CD4-positive, alpha-beta T cell treated with Interleukin-15 for 4 hours (primary cell): ENCODE data around the gene AMPD3.

Source experiments
- DNase-seq: peaks from one replicate; pipeline ENCODE4 v3.0.0-alpha.2; 2020; ENCODE audit warnings: low spot score

The AMPD3 gene

DNA sequence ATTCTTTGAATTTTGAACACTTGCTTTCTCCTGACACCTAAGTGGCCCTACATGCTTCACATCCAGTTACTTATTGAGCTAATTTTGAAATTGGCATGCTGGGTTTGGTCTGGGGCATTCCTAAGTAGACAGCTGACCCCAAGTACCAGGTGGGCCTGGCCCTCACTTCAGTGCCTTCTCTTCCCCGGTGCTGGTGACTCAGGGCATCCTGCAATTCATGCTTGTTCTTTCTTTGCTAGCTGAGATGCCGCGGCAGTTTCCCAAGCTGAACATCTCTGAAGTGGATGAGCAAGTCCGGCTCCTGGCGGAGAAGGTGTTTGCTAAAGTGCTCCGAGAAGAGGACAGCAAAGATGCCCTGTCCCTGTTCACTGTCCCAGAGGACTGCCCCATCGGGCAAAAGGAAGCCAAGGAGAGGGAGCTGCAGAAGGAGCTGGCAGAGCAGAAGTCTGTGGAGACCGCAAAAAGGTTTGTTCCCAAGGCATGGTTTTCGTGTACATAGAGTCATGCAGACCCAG, 6.3 kb downstream of the AMPD3 start:
- DNase-seq, result no peak

DNA sequence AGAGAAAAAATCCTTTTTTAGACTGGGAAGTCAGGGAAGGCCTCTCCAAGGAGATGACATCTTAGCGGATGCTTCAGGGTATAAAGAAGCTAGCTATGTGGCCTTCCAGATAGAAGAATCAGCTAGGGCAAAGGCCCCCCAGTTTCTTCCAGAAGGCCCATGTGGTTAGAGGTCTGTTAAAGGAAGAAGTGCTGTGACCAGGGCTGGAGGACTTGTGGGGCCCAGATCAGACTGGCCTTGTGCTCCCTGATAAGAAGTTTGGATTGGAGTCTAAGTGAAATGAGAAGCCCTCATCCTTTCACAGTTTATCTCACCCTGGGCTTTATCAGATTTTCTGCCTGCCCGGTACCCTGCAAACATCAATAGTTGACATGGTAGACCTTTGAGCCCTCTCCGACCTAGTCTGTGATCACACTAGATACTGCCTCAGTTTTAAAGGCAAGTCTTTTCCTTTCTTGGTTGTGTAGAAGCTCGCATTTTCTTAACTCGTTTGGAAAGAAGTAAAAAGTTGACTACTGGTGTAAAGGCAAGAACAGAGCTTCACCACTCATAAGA, 7.8 kb downstream of the AMPD3 start:
- no peak for DNase-seq

DNA sequence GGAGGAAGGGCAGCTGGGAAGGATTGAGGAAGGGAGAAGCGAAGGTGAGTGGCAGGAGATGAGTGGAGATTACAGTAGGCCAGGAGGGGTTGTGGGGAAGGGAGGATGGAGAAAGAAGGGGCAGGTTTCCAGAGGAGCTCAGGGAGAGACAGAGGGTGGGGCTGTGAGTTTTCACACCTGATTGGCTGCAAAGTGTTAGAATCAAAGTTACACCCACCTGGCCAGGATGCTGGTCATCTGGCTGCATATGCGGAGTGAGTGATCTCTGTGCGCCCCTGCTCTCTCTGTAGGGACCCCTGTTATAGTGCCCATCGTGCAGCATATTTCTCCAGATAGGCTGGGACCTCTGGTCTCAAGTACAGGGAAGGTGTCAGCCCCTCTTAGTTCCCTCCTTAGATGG, 18.3 kb downstream of the AMPD3 start:
- no peak for DNase-seq

DNA sequence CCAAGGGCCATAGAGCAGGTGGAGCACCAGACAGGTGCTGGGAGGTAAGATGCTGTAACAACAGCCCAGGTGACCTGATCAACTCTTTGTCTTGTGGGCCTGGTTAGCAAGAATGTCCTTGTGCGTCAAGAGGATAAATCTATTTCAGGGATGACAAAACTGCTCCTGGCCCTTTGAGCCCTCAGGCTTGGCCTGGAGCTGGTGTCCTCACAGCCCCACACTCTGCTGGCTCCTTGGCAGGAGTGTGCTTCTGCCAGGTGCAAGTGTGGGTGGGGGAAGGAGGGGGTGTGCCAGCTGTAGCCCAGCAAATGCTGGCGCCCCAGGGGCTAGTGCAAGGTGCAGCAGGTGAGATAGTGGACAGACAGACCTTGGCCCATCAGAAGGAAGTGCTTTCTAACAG, 19.5 kb downstream of the AMPD3 start:
- DNase-seq, result no peak

DNA sequence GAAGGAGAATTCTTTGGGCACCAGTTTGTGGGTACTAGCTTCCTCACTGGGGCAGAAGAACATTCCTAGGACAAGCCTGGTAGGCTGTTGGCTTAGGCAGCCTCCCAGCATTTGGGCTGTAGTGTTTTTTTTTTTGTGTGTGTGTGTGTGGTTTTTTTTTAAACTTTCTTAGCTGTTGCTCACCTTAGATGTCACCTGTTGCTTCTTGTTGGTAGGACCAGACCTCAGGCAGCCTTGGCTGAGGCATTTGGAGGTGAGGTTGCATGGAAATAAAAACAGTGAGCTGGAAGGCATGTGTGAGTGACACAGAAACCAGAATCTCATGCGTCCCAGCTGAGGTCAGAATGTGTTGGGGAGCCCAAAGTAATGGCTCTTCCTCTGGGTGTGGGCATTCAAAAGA, 21.3 kb downstream of the AMPD3 start:
- no peak for DNase-seq

DNA sequence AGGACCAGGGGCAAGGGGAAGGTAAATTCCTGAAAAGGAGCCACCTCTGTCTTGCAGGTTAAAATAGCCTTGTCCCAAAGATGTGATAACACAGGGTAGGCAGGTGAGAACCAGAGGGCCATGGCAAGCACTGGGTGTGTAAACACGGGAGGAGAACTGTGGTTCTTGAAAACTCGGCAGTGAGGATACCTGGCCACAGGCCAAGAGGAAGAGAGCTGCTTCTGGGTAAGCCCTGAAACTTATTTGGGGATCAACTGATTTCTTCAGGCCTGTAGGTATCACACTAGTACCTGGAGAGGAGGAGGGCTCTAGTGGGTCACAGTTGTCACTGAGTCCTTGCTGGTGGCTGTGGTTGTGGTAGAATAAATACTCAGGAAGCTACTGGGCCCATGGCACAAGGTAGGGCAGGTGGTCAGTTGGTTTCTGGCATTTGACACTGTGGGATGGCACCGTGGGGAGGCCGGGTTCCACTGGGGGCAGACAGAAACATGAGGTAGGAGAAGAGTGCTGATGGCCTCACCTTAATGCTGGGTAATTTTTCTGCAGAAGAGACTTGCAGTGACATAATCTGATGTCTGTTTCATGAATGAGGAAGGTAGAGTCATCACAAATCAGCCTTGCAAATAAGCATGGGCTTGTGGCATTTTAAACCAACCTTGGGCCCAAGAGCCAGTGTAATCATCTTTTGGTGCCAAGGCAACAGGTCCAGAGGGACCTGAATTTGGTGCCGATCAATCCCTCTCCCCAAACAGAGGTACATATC, 22.0 kb downstream of the AMPD3 start:
- no peak for DNase-seq

DNA sequence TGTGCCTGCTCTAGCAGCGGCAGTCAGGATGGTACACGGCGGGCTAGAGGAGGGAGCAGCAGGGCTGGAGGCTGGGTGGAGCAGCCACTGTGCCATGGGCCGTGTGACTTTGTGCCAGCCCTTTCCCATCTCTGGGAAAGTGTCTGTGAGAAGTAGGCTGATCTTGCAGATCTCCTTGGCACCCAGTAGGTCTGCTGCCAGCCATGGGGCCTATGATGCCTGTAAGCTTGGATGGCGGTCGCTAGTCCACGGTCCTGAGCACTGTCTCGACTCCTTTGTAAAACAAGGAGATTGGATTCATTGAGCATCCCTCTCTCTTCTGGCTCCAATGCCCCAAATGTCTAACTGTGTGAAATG, 22.6 kb downstream of the AMPD3 start:
- no peak for DNase-seq

DNA sequence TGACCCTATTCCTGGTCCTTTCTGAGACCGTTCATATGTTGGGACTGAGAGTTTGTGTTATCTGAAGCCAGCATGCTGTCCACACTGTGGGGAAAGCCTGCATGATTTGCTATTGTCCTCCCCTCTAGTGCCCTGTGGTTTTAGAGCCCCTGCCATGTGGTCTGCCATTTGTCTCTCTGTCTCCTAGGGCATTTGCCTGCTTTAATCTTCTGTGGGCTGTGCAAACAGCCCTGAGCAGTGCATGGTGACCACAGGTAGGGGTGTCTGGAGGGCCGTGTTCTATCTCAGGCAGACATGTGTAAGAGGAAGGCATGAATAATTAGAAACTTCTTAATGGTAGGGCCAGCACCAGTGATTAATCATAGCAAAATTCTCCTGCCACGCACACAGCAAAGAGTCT, 23.0 kb downstream of the AMPD3 start:
- DNase-seq, result no peak

DNA sequence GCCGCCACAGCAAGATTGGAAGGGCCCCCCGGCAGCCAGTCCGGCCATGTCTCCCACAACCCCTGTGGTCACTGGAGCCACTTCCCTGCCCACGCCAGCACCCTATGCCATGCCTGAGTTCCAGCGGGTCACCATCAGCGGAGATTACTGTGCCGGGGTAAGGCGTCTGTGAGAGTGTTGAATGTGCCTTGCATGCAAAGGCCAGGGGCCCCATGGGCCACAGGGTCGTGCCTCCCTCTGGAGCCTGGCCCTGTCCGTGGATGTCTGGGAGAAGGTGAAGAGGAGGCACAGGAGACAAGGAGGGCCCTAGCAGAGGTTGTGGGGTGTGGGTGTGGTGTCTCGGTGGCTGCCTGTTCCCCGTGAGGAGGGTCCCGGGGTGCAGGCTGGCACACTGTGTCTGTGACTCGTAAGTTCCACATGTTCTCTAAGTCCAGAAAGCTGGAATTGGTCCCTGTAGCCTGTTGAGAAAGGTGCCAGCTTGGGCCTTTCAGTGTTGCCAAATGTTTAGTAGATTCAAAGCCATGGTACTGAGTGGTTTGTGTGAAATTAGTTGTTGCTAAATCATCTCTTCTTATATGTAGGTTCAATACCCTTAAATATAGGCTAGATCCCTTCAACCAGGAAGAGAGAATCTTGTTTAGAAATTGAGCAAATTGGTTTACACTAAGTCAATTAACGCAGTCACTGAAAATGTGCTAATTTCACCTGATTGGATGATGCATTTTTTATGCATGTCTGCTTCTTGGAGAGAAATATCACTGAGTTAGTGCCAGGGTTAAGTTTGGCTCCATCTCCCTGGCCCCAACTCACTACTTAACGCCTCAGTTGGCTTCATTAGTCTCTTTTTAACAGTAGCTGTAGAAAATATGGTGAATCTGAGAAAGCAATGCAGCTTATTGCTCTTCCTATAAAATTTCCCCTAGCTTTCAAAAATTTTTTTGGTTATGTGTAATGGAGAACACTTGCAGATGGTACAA, 23.8 kb downstream of the AMPD3 start:
- DNase-seq, result no peak

DNA sequence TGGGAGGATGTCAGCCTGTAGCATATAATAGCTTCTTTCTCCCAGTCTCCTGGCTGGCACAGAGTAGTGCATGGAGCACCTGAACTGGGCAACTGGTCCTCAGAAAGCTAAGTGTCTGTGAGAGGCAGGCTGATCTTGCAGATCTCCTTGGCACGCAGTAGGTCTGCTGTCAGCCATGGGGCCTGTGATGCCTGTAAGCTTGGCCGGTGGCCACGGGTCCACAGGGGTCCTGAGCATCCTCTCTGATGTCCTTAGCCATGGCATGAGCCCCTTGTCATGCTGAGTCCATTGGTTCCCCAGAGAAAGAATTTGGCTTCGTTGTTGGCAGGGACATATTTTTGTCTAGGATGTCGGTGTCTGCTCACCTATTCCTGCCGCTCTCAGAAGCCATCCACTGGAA, 25.0 kb downstream of the AMPD3 start:
- no peak for DNase-seq

DNA sequence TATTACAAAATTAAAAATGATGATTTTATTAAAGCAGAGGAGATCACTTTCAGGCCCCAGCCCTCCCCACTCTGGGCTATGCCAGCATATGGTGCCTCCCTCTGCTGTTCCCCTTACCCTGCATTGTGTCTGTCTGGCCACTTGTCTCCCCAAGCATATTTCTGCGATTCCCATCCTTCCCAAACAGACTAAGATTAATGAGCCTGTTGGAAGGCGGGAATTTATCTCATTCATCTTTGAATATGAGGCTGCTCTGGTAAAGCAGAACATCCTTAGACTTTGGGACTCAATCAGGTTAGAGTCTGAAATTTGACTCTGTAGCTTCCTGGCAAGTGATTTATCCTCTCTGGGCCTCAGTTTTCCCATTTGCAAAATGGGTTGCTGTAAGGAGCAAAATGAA, 25.7 kb downstream of the AMPD3 start:
- no peak for DNase-seq

DNA sequence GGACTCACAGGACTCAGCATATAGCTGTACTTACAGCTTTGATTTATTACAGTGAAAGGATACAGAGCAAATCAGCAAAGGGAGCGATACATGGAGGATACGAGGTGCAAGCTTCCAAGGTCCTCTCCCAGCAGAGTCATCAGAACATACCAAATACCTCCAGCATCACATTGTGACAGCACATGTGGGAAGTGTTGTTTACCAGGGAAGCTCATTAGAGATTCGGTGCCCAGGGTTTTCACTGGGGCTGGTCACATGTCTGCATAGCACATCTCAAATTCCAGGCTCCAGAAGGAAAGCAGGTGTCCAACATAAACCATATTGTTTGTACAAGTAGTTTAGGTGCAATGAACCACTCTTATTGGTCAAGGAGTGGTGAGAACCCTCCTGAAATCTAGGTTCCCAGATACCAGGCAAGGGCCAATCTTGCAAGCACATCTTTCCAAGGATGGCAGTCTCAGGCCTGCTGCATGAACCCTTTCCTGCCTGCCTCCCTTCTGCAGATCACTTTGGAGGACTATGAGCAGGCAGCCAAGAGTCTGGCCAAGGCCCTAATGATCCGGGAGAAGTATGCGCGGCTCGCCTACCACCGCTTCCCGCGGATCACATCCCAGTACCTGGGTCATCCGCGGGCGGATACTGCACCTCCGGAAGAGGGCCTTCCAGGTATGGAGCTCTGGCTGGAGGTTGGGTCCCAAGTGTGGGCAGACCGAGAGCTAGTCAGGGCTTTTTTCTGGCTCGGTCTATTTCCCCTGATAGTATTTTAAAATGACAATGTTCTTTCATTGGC, 26.7 kb downstream of the AMPD3 start:
- DNase-seq, result no peak

DNA sequence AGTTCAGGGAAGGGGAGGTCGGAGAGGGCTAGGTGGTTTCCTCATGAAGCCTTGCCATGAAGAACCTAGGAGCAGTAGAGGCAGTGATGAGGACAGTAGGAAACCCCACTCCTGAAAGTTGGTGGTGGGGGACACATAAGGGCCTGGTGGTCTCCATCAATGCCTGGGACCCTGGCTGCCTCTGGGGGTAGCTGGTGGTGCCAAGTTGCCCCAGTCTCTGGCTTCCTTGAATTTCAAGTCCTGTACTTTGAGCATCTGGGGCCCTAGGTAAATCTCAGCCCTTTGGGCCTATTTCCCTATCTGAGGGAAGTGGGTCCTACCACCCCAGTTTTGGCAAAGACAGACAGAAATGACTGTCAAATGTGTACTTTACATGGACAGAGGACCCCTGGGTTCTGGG, 28.1 kb downstream of the AMPD3 start:
- no peak for DNase-seq

DNA sequence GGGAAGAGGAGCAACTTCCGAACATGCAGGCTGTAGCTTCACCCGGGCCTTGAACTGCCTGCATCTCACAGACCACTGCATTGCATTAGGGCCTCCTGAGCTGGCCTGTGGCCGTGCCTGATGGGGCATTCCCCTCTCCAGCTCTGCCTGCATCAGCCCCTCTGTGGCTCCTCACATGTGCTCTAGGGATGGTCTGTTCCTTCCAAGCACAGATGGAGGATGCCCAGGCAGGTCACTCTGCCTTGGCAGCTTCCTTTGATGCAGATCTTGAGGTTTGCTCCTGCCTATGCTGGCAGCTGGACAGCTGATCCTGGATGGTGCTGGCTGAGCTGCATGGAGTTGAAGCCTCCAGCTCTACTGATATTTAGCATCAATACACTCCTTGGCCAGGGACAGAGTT, 28.5 kb downstream of the AMPD3 start:
- no peak for DNase-seq

DNA sequence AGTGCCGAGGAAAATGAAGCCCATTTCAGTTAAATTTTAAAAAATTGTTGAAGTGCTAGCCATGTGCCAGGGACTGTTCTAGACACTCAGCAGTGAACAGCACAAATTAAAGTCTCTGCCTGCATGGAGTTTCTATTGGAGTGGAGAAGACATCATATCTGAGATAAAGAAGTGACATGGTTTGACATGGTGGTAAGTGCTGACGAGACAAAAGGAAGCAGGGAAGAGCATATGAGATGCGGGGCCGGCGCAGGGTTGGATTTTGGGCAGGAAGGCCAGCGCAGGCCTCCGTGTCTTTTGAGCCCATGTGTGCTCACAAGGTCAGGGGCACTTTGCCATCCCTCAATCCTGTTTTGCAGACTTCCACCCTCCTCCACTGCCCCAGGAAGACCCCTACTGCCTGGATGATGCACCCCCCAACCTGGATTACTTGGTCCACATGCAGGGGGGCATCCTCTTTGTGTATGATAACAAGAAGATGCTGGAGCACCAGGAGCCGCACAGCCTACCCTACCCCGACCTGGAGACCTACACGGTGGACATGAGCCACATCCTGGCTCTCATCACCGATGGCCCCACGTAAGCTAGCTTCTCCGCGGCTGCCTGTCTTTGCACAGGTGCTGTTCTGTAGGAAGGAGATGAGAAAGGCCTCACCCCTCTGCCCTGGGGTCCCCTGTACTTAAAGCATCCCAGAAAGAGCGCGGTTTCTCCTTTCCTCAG, 29.6 kb downstream of the AMPD3 start:
- no peak for DNase-seq

DNA sequence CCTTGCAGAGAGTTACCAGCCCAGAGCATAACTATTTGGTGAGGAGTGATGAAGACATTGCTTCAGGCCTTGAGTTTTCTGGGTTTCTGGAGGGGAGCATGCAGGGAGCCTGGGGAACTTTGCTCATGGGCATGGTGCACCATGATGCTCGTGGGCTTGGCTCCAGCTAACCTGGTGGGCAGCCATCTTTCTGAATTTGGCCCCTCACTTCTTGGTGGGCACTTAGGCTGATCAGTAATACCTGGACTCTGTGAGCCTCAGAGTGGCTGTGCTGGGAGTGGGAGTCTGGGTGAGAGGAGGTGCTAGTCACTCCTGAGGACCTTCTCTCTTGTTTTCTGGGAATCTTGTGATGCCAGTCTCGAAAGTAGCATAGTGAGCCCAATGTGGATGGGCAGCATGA, 30.6 kb downstream of the AMPD3 start:
- DNase-seq, result no peak

DNA sequence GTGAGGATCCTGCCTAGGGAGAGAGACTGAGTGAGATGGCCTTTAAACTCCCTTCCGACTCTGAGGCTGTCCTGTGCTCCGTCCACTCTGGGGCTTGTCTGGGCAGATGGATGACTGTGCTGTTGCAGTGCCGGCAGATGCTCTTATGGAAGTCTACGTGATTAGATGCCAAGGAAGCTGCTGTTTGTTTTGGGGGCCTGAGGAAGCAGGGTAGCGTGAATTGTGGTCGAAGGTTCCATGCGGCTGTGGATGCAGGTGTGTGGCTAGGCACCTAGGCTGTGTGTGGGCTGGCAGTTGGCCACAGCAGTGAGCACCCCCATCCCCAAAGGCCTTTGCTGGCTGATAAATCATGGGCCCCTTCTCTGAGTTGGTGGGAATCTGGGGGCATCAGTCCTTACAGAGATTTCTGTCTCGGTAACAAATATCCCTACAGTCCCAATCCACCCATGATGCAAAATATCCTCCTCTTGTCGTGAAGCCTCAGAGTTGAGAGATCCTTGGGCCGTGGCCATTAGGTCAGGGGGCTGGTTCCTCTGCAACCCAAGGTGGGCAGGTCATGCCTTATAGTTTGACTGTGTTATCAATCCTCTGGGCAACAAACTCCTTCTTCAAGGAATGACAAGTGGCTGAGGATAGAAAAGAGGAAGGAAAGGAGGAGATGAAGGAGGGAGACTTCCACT, 31.2 kb downstream of the AMPD3 start:
- DNase-seq, result no peak

DNA sequence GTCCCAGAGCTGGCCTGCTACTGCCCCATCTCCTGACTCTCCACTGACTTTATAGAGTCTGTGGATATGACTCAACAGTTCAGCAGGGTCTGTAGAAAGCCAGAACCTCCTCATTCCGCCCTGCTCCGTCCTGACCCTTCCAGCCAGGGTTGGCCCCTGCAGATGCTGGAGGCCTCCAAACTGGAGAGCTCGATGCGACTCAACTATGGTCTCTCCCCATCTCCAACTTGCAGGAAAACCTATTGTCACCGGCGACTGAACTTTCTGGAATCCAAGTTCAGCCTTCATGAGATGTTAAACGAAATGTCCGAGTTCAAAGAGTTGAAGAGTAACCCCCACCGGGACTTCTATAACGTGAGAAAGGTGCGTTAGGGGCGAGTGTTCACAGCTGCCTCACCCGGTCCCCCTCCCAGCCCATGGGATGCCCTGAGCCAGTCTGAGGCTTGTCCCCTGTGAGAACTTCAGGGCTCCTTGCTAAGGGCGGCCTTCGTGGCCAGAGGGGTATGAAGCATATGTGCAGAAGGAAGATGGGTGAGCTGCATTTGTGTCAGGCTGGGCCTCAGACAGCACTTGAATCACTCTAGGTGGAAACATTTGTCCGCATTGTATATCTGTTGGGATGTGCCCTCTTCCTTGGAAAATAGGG, 32.1 kb downstream of the AMPD3 start:
- DNase-seq, result no peak

DNA sequence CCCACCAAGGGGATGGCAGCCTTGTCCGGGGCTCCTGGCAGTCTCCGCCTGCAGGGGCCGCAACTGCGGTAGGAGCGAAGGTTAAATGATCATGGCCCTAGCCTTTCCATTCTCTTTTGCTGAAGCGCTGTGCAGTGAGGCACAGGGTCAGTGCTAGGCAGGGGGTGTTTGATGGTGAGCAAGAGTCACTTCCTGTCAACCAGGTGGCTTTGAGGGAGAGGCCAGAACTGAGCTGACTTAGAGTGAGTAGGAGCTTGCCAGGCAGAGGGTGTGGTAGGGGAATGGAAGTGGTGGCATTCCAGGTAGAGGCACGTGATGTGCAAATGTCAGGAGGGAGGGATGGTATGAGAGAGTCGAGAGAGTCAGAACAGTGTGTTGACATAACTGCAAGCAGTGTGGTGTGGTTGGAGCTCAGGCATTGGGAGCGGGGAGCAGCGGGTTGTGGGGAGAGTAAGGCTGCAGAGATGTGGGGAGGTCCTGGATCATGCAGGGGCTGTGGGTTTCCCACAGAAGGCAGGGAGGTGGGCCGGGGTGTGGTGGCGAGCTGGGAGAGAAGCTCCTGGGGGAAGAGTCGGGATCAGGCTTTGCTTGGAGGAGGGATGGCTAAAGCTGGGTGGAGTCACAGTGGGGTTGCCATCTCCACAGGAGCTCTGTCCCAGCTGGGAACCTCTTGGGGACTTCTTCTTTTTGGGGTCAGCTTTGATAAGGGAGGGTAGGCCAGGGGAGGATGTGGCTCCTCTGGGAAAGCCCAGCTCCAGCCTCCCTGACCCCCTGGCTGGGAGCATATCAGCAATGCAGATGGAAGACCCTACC, 33.3 kb downstream of the AMPD3 start:
- no peak for DNase-seq
